Mononuclear cell (primary cell): Measurements from ENCODE around the gene DSTYK. TPM values are rescaled to one million over a fixed set of nuclear protein-coding genes. Genes with fewer than 3 reads are reported as not detected.
A peak's percentile ranks its signal among the peaks of the same experiment; 100 is the strongest.

Experiments
- H3K27me3 ChIP-seq: 2 replicates; pipeline ENCODE4 v1.6.0; 2011; ENCODE audit warnings: low read length, control low read depth; ENCODE audit not compliant: insufficient read depth
- H3K4me1 ChIP-seq: 2 replicates; pipeline ENCODE4 v1.5.1; 2011; ENCODE audit warnings: mild to moderate bottlenecking, low read length, control low read depth; ENCODE audit not compliant: insufficient read depth
- H3K4me3 ChIP-seq: 2 replicates; pipeline ENCODE4 v1.5.1; 2011; ENCODE audit warnings: mild to moderate bottlenecking, low read length, moderate library complexity
- H3K9me3 ChIP-seq: 2 replicates; pipeline ENCODE4 v1.5.1; 2011; ENCODE audit warnings: low read depth, mild to moderate bottlenecking, control low read depth, low read length
- total RNA-seq: library from RNA; depleted of rRNA; stranded (reverse); fragments of >200 nt; gene quantifications from one replicate; pipeline ENCODE4 v1.2.3, GENCODE V29; 2012

Gene DSTYK
- total RNA-seq, 1 donor: 16.3 TPM

GRCh38 chr1:205232127-205232820 lies 20.8 kb upstream of the DSTYK start:
- Histone ChIP-seq H3K4me3 (no peak overlapping the region), H3K4me1 (peaks cover 34% of the 10 kb centered on the region), H3K9me3 (no peaks in the 10 kb centered on the region), H3K27me3 (peaks cover 11% of the 10 kb centered on the region)

GRCh38 chr1:205230982-205231381 lies 19.5 kb upstream of the DSTYK start:
- H3K27me3 ChIP-seq: peaks cover 24% of the 10 kb centered on the region
- no peaks in the 10 kb centered on the region for H3K9me3 ChIP-seq

GRCh38 chr1:205229916-205230700 lies 18.6 kb upstream of the DSTYK start:
- peaks cover 36% of the 10 kb centered on the region for H3K4me1 ChIP-seq
- H3K4me3 ChIP-seq: no peak overlapping the region
- H3K27me3 ChIP-seq: peaks cover 31% of the 10 kb centered on the region
- H3K9me3 ChIP-seq: no peaks in the 10 kb centered on the region

More at GRCh38 chr1:205230982-205231381, 19.5 kb upstream of the DSTYK start:
- Histone ChIP-seq H3K4me1 (peaks cover 36% of the 10 kb centered on the region), H3K4me3 (no peak overlapping the region)

- Histone ChIP-seq H3K9me3 (no peaks in the 10 kb centered on the region), H3K4me3 (peak overlapping the region; percentile 33), H3K4me1 (peaks cover 36% of the 10 kb centered on the region), H3K27me3 (peaks cover 31% of the 10 kb centered on the region)
Measured at GRCh38 chr1:205229399-205229871, 17.9 kb upstream of the DSTYK start.

GRCh38 chr1:205228093-205228521 lies 16.6 kb upstream of the DSTYK start:
- H3K9me3 ChIP-seq: no peaks in the 10 kb centered on the region
- H3K27me3 ChIP-seq: peaks cover 31% of the 10 kb centered on the region
- H3K4me3 ChIP-seq: peak overlapping the region; percentile 33
- peaks cover 36% of the 10 kb centered on the region for H3K4me1 ChIP-seq

GRCh38 chr1:205227584-205228013 lies 16.1 kb upstream of the DSTYK start, which contains the start of gene TMCC2:
Gene TMCC2 (plus strand): TSS chr1:205227946. CDS start chr1:205228565, 619 bp downstream.
- H3K4me1 ChIP-seq: peaks cover 36% of the 10 kb centered on the region
- H3K9me3 ChIP-seq: no peaks in the 10 kb centered on the region
- peaks cover 31% of the 10 kb centered on the region for H3K27me3 ChIP-seq
- H3K4me3 ChIP-seq: peak within 1 kb of the TSS; percentile 39

GRCh38 chr1:205226868-205227583 lies 15.5 kb upstream of the DSTYK start:
- H3K27me3 ChIP-seq: peaks cover 31% of the 10 kb centered on the region
- peak overlapping the region; percentile 39 for H3K4me3 ChIP-seq
- H3K9me3 ChIP-seq: no peaks in the 10 kb centered on the region
- peaks cover 36% of the 10 kb centered on the region for H3K4me1 ChIP-seq

- Histone ChIP-seq H3K9me3 (no peaks in the 10 kb centered on the region), H3K27me3 (peaks cover 31% of the 10 kb centered on the region), H3K4me3 (no peak overlapping the region), H3K4me1 (peaks cover 36% of the 10 kb centered on the region)
Measured at GRCh38 chr1:205225901-205226765, 14.6 kb upstream of the DSTYK start.

- peaks cover 31% of the 10 kb centered on the region for H3K27me3 ChIP-seq
- H3K4me1 ChIP-seq: peaks cover 27% of the 10 kb centered on the region
Measured at GRCh38 chr1:205224736-205225135, 13.2 kb upstream of the DSTYK start.

GRCh38 chr1:205220421-205220820 lies 8.9 kb upstream of the DSTYK start:
- no peaks in the 10 kb centered on the region for H3K4me1 ChIP-seq
- H3K4me3 ChIP-seq: no peak overlapping the region
- no peaks in the 10 kb centered on the region for H3K9me3 ChIP-seq
- peaks cover 1% of the 10 kb centered on the region for H3K27me3 ChIP-seq

More at GRCh38 chr1:205224736-205225135, 13.2 kb upstream of the DSTYK start:
- Histone ChIP-seq H3K9me3 (no peaks in the 10 kb centered on the region), H3K4me3 (no peak overlapping the region)

GRCh38 chr1:205217418-205217817 lies 5.9 kb upstream of the DSTYK start:
- H3K27me3 ChIP-seq: no peaks in the 10 kb centered on the region
- no peaks in the 10 kb centered on the region for H3K9me3 ChIP-seq
- peaks cover 21% of the 10 kb centered on the region for H3K4me1 ChIP-seq
- no peak overlapping the region for H3K4me3 ChIP-seq

- Histone ChIP-seq H3K4me3 (no peak overlapping the region), H3K9me3 (no peaks in the 10 kb centered on the region)
Measured at GRCh38 chr1:205216588-205216987, 5.1 kb upstream of the DSTYK start.

GRCh38 chr1:205214756-205215155 lies 3.3 kb upstream of the DSTYK start:
- Histone ChIP-seq H3K27me3 (no peaks in the 10 kb centered on the region), H3K4me3 (no peak overlapping the region), H3K4me1 (peaks cover 39% of the 10 kb centered on the region), H3K9me3 (no peaks in the 10 kb centered on the region)

More at GRCh38 chr1:205216588-205216987, 5.1 kb upstream of the DSTYK start:
- no peaks in the 10 kb centered on the region for H3K27me3 ChIP-seq
- peaks cover 29% of the 10 kb centered on the region for H3K4me1 ChIP-seq
